NB4 (cell line): ENCODE measurements around the gene NAT16.

Experiments
- MYC ChIP-seq: IDR thresholded peaks from 2 replicates; pipeline ENCODE4 v1.6.1; 2011; ENCODE audit warnings: low read depth, low read length
- POLR2A ChIP-seq: IDR thresholded peaks from 2 replicates; pipeline ENCODE4 v1.6.1; 2011; ENCODE audit warnings: mild to moderate bottlenecking; ENCODE audit not compliant: insufficient read length; ENCODE audit errors: extremely low read depth
- TF ChIP-seq, protein P1 (sequence below): IDR thresholded peaks from one replicate; pipeline ENCODE4 v1.5.1; 2012; ENCODE audit warnings: low read depth, low read length

DNA sequence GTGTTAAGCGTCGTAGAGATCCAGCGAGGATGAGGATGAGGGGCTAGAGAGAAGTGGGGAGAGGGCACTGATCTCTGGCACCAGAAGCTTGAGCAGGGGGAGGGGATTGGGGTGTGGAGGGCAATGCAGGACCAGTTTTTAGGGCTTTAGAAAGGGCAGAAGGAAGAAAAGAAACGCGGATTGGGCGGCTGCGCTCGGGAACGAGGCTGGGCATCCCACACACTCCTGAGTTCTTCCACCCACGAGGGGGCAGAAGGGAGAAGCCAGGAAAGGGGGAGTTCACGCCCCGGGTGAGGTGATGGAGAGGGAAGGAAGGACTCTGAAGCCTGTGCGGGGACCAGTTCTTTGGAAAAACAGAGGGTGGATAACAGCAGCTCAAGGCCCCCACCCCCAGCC, 8.7 kb downstream of the NAT16 start:
- TF ChIP-seq, protein P1, sequence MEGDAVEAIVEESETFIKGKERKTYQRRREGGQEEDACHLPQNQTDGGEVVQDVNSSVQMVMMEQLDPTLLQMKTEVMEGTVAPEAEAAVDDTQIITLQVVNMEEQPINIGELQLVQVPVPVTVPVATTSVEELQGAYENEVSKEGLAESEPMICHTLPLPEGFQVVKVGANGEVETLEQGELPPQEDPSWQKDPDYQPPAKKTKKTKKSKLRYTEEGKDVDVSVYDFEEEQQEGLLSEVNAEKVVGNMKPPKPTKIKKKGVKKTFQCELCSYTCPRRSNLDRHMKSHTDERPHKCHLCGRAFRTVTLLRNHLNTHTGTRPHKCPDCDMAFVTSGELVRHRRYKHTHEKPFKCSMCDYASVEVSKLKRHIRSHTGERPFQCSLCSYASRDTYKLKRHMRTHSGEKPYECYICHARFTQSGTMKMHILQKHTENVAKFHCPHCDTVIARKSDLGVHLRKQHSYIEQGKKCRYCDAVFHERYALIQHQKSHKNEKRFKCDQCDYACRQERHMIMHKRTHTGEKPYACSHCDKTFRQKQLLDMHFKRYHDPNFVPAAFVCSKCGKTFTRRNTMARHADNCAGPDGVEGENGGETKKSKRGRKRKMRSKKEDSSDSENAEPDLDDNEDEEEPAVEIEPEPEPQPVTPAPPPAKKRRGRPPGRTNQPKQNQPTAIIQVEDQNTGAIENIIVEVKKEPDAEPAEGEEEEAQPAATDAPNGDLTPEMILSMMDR: peak; percentile 19
- TF ChIP-seq MYC (no peak), POLR2A (no peak)
